Activated CD8-positive, alpha-beta memory T cell treated with anti-CD3 and anti-CD28 coated beads for 4 hours (primary cell): ENCODE measurements around the gene RSRC1.

ENCODE experiments used
- DNase-seq, 2 donors: peaks; one replicate each; pipeline ENCODE4 v3.0.0-alpha.2; 2020; ENCODE audit warnings: low read depth in 2 of 2

RSRC1 gene

DNA sequence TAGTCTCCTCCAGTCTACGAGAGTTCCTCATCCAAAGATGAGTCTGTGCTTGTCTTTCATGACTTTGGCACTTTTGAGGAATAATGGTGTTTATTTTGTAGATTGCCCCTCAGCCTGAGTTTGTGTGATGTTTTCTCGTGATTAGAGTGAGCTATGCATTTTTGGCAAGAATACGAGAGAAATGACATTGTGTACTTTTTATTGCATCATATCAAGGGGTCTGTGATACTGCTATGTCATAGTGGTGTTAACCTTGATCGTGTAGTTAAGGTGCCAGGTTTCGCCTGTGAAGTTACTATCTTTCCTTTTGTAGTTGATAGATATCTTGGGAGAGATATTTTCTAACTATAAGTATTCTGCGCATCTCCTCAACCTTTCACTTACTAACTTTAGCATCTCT, 18.9 kb downstream of the RSRC1 start:
- DNase-seq: no peak

DNA sequence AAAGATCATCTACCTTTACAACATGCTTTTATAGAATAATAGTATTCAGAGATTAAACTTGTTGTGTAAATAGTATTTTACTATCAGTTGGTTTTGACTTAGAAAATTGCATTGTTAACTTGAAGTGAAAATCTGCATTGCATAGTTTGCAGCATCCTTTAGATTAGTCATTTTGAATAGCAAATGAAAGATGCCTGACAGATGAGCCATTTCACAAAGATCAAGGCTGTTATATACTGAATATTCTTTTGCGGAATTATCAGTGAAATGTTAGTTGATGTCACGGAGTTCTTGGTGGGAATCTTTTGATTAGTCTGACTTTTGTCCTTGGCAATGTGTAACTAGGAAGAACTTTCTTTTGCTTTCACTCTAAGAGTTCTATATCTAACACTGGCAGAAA, 24.5 kb downstream of the RSRC1 start:
- no peak for DNase-seq

DNA sequence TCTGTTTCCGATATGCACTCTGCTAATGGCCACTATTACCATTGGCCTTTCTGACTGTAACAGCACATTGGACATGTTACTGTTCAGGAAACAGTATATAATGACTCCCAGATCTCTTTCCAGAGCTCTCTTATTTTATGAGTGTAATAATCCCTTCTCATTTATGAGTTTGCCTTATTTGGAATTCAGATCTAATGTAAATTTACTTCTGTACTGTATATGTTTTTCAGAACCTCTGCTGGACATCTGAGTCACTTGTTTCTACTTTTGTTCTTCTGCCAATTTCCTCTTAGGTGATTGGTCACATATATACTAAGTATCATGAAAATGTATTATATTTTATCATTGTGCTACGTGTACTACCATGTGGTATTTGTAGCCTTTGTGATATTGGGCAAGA, 30.5 kb downstream of the RSRC1 start:
- DNase-seq: no peak

DNA sequence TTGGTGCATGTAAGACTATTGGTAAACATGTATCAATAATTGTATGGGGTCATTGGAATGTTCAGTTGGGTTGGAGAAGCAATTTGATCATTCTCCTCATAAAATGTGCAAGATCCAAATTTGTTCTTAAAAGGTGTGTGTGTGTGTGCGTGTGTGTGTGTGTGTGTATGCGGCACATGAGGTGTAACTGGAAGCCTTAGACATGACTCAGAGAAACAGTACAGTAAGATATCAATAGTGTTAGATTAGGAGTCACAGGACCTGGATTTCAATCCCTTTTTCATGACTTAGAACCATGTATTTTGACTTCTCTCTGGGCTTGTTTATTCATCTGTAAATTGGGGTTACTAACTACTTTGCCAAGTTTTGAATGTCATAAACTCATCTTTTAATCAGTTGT, 38.3 kb downstream of the RSRC1 start:
- DNase-seq: no peak

DNA sequence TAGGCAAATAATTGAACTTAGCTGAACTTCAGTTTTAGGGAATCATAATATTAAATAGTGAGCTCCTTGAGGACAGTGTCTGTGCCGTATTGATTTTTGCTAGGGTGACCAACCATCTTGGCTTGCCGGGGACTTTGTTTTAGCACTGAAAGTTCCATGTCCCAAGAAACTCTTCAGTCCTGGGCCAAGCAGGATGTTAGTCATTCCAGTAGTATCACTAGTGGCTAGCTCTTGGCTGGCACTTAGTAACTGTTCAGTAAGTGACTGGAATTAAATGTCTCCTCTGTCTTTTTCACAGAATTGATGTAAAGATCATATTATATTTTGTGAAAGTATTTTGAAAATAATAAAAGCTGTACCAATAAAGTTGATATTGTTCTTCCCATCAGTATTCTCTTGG, 42.3 kb downstream of the RSRC1 start:
- DNase-seq: no peak

DNA sequence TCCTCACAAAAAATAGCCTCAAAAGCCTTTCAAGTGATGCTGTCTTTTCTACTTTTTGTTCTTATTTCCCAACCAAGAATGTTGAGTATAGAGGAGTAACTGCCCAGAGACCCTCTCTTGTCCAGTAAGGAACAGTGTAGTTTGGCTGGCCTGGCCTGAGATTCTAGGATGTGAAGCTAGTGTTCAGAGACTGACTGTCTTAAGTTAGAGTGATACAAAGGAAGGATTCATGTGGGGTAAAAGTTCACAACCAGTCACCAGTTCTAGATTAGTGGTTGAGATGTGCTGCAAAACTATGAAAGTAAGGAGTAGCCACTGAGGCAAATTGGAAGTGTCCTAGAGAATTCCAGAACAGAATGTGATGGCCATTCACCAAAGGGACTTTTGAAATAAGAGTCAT, 49.1 kb downstream of the RSRC1 start:
- DNase-seq: no peak

DNA sequence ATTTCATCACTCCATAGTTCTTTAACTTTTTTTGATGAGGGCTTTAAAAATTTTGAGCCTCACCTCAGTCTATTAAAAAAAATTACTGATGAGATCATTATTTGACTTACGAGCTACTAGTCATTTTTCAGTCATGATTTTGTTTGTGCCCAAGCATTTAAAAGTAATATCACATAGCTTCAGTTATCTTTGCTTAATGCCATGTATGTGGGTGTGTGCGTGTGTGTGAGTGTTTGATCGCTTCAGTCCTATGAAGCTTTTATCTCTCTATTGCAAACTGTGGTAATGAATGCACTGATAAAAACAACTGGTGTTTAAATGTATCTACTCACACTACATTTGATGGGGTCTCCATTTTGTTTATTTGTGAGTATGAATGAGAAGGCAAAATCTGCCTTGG, 49.8 kb downstream of the RSRC1 start:
- no peak for DNase-seq

DNA sequence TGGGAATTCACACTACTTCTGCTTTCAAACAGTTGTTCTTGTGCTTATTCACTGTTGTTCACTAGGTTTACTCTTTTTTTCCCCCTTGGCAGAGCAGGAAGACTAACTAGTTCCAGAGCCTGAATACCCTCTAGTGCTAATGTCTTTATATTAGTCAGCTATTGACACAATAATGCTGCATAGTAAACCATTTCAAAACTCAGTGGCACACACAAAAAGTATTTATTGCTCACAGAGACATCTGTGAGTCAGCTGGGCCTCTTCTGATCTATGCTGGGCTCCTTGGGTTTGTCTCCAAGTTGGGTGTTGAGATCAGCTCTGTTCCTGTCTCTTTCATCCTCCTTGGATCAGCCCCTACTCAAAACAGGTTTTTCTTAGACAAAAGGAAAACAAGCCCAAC, 51.1 kb downstream of the RSRC1 start:
- DNase-seq: no peak

DNA sequence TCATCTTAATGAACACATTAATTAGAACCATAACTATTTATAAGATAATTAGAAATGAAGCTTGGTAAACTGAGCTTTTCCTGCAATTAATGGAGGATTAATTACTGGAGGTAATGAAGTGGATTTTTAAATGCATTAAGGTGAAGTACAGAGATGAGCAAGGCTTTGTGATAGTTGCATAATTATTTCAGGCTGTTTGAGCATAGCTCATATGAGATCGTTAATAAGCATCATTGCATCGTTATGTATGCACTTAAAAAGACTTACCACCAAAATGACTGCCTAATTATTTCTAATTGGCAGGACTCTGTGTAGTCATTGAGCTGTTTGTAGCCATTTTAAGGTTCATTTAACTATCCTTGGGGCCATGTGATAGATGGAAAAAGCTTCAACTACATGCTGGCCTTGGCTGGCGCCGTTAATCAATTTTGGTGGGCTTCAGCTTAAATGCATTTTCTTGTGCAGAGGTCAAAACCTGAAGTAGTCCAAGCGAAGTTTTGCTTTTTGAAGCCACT, 55.3 kb downstream of the RSRC1 start:
- no peak for DNase-seq

DNA sequence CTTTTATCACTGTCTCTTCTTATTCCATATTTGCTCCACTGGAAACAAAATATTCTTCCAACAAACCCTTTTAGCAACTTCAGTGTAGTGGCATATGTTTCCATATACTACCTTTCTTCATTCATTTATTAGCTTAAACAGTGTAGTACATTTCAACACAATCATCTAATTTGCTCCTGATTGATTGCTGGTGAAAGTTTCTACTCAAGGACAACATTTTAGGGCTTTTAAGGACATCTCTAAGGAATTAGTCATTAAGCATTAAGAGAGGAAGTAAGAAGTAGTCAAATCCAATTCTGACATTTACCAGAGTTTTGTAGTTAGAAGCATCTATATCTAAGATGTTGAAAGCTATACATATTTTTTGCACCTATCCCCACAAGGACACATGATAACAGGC, 55.8 kb downstream of the RSRC1 start:
- DNase-seq: no peak

DNA sequence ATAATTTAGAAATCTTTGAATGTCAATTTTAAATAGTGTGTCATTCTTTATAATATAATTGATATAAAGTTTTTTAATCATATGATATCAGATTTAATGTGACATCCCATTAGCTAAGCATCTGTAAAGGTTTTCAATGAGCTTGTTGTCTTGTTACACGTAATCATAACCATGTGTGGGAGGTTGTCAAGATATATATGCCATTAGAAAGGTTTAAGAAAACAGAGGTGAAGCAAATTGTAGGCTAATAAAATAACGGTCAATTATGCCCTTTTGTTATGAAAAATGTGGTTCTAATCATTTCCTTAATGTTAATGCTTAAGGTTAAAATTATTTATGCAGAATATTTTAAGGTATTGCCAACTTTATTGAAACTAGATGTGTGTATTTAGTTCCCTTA, 56.3 kb downstream of the RSRC1 start:
- DNase-seq: no peak

DNA sequence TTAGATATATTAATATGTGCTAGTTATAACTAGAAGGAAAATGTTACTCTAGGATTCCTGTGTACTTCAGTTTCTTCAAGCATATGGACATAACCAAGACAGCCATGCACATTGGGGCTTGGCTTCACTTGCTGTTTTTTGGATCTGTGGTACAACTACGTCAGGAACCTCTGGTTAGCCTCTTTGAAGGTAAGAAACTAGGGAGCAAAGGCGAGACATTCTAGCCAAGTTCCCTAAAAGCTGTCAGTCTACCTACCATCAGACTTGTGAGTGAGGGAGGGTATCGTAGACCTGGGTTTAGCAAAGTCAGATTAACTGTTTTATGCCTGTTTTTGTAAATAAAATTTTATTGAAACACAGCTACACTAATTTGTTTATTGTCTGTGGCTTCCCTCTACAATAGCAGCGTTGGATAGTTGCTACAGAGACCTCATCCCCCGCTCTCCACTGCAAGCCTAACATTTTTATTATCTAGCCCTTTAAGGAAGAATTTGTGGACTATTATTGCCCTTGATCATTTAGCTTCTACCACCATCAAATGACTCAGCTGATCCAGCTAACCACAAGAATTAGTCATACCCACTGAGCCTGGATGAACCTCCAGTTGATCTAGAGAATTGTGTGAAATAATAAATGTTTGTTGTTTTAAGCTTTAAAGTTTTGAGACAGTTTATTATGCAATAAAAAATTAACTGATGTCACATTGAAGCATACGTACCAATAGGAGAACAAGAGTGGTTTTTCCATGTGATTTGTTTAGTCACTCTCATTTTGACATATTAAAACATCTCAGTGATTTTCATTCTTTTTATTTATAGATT, 58.1 kb downstream of the RSRC1 start:
- no peak for DNase-seq

DNA sequence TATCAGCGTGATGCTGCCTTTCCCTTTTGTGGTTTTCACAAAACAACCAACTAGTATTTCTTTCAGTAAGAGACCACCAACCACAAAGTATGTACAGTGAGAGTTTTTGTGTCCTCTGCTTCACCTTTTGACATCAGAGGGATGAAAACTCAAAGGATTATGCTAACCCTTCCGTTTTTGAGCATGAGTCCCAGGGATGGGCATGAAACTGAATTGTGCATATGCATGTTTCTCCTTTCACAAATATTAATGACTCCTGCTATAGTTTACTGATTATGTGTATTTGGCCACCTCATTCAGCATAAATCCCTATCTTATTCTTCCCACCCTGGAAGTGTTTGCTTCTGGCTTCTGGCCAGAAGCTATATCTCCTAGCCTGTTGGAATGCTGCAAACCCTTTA, 59.2 kb downstream of the RSRC1 start:
- DNase-seq: no peak

DNA sequence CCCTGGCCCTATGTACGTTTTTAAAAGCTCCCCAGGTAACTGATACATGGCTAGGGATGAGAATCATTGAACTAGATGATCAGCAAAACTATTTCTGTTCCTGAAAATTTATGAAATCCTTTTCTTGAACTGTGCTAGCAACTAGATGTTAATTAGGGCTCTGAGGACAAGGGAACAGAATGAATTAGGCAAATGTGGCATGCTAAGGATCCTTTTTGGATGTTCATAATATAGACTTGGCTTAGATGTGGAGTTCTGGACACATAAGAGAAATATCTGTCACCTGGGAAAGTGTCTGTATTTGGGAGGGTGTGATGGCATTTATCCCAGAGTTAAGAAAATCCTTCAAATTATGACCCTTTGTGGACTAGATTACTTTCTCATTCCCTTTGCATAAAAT, 71.2 kb downstream of the RSRC1 start:
- no peak for DNase-seq

DNA sequence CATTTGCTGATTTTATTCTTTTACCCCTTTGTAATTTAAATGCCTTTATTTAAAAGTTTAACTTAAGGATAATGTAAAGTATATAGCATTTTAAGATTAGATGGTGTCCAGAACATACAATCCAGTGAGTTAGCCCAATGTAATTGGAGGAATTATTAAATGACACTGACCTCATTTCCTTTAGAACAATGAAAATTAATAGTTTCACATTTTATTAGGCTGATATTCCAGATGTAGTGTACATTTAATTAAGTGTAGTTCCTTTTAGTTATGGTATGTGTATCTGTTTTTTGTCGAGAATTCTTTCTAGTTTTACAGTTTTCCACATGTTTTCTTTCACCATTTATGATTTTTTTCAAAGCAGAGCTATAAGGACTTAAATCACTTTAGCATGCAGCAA, 75.8 kb downstream of the RSRC1 start:
- DNase-seq: no peak

DNA sequence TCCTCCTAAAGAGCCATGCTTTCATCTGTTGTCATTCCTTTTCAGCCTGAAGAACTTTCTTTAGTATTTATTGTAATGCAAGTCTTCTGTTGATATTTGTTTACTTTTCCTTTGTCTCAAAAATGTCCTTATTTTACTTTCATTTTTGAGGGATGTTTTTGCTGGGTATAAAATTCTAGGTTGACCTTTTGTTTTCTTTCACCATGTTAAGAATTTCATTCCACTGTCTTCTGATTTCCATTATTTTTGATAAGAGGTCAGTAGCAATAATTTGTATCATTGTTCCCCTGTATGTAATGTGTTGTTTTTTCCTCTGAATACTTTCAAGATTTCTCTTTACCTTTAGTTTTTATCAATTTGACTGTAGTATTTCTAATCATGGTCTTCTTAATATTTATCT, 91.1 kb downstream of the RSRC1 start:
- no peak for DNase-seq

DNA sequence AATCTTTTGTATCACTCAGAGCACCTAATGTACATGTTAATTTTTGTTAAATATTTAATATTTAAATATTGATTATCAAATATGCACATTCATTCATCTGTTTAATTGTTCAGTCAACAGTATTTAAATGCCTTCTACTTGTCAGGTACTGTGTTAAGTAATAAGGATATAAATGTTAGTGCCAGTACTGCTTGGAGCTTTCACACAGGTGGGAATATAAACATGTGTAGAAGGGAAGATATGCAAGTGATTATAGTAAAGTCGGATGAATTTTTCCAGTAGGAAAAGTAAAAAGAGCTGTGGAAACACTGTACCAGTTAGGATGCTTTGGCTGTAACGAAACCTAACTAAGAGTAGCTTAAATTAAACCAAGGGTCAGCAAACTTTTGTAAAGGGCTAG, 95.4 kb downstream of the RSRC1 start:
- no peak for DNase-seq

DNA sequence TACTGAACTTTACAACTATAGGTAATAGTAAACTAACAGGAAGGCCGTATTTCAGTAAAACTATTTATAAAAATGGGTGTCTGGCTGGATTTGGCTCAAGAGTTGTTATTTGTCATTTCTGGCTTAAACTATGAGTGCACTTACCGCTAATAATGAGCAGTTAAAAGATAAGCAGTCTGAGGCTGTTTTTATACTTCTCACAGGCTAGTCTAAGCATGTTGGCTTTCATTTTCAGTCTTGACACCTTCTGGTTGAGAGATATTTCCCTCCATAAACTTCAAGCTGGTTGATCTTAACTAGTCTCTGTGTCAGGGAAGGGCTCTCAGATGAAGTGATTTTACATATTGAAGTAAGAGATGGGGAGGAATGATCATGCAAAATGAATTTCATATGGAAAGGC, 96.1 kb downstream of the RSRC1 start:
- no peak for DNase-seq

DNA sequence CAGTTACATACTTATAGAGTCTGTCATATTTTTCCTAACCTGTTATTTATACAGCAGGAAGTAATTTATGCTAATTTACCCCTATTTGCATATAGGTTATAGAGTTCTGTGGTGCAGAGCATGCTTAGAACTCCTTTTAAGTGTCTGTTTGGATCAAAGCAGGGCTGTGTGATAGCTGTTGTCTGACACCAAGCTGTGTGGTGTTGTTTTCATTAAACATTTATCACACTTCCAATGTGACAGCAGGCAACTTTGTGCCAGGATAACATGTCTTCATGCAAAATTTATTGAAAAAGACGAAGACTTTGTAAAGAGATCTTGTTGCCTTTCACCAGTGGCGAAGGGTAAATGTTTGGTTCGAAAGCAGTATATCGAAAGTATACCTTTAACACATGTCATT, 100.2 kb downstream of the RSRC1 start:
- DNase-seq: no peak

DNA sequence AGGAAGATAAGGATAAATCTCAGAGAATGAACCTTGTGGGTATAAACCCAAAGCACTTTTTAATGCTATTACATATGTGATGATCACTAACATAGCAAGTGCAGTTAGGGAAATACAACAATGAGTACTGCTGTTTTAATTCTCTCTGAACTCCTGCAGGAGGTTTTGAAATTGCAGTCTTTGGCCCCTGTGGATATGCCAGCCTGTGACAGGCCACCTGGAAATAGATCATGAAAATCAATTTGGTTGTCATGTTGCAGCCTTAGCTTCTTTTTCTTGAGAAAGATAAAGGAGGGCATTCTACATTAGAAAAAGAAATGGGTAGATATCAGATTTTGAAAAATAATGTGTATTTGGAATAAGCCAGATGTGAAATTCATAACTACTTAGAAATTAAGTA, 103.6 kb downstream of the RSRC1 start:
- DNase-seq: no peak

DNA sequence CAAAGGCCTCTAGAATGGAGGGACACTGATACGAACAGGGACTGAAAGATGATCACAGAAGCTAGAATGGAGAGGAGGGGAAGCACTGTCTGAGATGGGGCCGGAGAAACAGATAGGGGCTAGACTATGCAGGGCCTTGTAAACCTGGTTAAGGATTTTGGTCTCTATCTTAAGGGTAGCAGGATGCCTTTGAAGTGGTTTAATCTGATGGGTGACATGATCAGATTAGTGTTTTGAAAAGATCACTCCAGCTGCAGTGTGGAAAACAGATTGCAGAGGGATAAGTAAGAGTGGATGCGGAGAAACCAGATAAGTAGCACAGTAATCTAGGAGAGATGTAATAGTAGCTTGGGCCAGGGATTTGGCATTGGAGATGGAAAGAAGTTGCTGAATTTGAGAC, 108.1 kb downstream of the RSRC1 start:
- DNase-seq: no peak

DNA sequence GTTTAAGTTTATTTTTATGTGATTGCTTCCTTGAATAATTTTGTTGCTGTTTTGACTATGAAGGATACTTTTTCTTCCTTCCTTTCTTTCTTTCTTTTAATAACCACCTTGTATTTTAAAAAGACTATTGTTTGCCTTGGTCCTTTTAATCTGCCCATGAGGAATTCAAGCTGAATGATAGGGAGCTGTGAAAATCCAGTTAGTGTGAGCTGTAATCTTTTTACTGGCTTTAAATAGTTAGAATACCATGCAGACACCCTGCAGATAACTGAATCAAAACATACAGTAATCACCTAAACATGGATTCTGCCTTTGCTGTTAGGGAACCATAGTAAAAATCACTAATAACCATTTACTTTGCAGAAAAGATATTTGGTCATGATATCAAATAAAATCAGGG, 110.7 kb downstream of the RSRC1 start:
- no peak for DNase-seq

DNA sequence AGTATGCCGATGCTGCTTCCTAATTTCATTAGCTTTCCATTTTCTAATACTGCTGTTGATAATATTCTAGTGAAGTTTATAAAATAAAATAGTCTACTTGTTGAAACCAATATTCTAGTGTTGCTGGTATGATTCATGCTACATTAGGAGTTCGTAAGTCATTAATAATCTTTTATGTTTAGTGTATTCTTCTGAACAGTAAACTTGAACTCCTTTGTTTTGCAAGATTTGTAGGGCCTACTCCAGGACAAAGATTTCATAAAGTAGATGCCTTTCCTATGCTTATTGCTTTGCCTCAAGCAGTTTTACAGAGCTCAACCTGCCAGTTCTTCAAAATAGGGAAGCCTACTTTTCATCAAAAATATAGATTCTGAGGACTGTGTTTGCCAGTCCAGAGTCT, 111.5 kb downstream of the RSRC1 start:
- DNase-seq: no peak

DNA sequence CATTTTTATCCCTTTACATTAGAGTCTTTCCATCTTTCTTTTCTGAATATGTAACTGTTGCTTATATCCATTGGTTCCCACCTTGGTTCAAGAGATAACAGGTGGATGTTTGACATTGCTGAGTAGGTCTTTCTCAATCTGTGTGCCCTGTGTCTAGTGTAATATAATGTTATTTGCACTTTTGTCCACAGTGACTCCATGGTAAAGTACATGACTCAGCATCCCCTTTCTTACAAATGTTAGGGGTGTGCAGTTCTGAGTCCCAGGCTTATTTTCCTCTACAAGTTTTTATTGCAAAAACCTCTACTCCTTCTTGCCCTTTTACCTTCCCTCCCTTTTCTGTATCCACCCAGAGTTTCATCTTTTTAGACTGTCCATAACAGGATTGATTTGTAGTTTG, 116.5 kb downstream of the RSRC1 start:
- no peak for DNase-seq
